ENCODE data around the gene BAIAP2L1.
A peak's percentile ranks its signal among the peaks of the same experiment; 100 is the strongest.

BAIAP2L1 gene

DNA sequence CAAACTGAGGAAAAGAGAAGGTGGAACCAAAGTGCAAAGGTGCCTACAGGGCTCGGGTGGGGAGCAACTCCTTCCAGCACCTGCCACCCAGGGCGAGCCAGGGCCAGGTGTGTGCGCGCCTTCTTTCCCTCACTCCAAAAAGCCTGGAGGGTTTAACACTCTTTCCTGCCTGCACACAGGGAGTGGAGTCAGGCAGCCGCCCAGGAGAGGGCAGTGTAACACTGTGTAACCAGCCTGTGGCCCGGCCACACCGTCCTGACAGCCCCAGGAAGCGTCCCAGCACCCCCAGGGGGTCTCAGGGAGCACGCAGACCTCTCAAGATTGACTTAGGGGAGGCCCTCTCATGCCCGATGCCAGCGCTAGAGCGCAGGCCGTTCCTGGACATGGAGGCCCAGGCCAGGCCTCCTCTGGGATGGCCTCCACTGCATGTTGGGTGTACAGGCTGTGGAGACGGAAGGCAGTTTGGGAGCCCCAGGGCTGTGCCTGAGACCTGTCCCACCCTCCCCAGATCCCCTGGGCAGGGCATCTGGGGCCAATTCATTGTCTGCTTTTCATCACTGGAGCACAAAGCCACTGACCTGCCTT is 106.0 kb downstream of the BAIAP2L1 start:
- DNase-seq (ENCODE audit: low read depth), result no peak

DNA sequence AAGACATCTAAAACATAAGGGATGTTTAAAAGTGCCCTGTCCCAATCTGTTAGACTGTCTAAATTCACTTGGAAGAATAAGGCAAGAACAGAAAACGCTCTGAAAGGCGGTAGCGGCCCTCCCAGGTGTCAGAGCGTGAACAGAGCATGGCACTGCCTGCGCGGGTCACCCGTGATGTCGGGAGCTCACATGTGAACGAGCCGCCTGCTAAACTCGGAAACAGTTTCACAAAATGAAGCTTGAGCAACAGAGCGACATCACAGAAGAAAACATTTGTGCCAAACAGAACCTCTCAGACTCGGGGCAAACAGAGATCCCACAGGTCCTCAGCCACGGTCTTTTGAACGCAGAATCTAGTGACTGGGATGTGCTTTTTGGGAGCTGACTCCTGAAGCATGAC is 106.6 kb downstream of the BAIAP2L1 start:
- no peak for DNase-seq (ENCODE audit: low read depth)

DNA sequence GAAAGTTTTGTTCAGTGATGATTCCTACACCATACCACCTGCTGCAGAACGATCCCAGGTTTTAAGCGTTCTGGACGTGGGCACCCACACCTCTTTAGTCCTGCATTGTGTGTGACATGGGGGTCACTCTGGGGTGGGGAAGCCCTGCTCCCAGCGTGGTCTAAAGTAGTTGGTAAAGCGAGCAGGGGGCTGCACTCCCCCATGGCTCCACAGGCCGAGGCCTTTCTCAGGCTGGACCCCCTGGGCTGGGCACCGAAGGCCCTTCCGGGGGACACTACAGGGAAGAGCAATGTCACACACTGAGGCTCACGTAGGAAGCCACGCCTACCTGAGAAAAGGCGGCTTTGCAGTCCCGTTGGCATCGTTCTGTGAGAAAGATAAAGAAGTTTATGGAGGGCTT is 107.1 kb downstream of the BAIAP2L1 start:
- DNase-seq (ENCODE audit: low read depth), result no peak

DNA sequence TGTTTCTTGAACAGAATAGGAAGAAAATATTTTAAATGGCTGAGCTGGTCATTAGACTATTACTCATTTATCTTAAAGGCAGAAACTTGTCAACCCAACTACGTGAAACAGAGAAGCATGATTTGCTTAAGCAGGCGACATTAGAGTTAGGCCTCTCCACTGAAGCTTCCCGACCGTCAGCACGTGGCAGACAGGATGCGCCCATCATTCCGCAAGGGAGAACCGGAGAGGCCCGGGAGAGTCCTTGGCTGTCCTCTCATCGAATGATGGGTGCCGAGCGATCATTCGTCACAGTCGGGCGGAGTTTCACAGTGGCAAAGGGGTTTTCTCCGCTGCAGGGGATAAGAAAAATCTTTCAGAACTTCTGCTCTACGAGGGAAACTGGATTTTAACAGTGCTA is 107.6 kb downstream of the BAIAP2L1 start:
- no peak for DNase-seq (ENCODE audit: low read depth)

DNA sequence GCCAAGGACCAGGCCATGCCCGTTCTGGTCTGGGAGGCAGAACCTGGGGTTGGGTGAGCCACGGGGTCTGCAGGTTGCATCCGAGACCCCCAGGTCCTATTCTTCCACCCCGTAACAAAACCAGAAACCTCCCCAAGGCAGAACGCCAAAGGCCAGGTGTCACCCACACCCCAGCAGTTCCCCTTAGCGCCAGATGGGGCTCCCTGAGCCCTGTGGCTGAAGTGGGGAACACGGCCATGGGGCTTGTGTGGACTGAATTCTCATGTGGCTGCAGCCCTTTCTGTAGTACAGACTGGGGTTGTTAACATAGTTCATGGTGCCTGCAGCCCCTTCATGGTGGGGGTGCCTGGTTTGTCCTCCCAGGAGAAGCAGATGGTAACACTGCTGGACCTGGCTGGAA is 109.2 kb downstream of the BAIAP2L1 start:
- DNase-seq (ENCODE audit: low read depth), result no peak

DNA sequence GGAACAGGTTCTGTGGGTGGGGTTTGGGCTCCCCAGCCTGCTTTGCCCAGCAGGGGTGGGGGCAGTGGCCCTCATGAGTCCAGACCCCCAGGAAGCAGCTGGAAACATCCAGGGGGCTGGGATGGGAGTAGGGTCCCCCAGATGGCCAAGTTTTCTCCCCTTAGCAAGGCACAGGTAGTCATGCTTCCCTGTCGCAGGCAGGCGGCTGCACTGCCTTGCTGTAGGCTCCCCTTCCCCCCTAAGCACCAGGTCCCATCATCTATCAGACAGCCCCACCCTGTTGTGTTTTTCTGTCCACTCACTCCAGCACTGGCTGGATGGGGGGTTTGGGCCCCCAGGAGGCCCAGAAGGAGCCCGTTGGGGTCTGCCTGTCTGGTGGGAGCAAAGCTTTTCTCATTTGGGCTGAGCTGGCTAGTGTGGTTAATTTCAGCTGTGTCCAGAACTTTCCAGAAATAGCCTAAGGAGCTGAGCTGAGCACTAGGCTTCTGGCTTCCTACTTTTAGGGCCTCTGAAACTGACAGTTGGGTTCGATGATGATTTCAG is 111.5 kb downstream of the BAIAP2L1 start:
- DNase-seq (ENCODE audit: low read depth), result no peak

DNA sequence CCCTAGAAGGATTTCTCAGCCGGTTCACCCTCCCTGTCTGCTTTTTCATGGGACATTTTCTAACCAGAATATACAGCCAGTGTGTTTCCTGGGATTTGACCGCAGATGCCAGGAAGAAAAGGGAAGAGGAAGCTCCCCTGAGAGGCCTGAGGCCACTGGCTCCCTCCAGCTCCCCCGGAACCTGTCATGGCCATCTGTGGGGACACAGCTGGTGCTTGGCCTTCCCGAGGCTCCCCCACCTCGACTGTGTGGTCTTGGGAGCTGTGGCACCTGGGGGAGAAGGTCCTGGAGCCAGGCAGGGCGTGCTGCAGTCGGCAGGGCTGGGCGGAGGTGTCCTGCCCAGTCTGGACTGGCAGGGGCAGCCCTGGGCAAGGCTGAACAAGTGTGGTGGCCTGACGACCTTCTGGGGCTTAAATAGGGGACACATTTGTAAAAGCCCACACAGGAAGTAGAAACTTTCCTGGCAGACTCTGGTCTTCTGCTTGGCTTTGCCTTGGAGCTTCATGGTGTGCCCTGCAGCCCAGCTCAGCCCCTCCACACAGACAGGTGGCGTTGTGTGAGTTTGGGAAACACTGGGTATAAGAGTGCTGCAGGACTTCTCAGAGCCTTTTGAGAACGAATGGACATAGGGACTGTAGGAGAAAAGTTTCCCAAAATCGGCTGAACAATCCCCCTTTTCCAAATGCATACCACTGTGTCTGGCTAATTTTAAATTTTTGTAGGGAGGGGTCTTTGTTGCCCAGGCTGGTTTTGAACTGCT is 112.6 kb downstream of the BAIAP2L1 start:
- no peak for DNase-seq (ENCODE audit: low read depth)

DNA sequence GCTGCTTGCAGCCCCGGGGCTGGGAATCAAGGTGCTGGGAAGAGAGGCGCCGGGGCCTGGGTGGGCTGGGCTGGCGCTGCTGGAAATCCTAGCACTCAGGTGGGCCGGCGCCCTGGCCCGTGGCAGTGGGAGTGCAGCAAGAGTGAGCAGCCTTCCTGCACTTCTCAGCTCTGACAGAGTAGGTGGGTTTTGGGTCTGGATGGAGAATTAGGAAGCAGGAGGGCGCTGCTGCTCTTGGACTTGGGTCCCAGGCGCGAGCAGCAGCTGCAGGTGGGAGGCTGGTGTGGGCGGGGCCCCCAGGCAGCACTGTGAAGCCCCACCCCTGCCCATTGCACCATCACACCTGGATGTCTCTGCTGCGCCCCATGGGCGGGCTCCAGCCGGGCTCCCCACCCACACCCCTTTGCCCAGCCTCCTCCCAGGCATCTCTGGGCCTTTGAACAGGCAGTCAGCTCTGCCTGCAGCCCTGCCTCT is 113.4 kb downstream of the BAIAP2L1 start:
- DNase-seq (ENCODE audit: low read depth), result no peak

DNA sequence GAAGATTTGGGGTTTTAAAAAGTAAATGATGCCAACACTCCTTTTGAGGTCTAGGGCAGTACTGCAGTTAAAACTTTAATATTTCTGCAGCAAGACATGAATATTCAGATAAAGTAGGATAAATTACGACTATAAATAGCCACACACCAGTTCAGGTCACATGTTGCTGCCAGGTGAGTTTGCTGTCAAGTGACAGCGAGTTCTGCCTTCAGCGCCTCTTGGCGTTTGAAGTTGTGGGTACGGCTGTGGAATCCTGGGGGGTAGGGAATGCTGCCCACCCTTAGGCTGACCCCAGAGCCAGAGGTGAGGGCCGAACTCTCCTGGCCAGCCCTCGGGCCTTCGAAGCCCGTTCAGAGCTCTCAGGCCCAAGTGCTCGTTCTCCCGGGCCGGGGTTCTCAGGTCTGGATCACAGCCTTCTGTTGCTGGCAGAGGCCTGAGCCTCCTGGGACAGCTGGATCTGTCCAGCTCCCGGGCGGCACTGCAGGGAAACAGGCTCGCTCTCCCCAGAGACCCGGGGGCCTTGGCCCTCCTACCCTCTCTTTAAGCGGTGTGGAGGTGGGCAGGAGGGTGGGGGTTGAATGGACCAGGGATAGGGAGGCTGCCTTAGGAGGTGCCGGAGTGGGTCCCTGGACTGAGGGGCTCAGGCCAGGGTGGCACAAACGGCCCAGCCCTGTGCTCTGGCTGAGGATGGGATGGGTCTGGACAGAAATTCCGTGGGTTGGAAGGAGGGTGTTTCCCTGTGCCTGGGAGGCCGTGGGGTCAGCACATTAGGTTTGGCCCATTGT is 114.0 kb downstream of the BAIAP2L1 start:
- no peak for DNase-seq (ENCODE audit: low read depth)

DNA sequence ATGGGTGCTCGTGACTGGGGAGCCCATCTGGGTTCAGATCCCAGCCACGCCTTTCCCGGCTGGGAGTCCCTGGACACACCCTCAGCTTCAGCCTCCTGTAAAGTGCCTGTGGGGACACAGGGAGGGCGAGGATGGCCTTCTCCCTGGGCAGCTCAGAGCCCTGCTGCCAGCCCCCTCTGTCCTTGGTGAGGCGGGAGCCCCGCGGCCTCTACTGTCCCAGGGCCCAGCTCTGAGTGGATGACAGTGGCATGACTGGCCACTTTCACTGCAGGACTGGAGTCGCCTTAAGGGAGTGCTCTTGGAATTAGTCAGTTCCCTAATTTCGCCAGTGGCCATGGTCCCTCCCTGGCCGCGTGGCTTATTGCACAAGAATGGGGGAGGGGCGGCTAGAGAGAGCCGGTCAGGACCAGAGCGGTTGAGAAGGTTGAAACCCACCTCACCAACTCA is 114.8 kb downstream of the BAIAP2L1 start:
- DNase-seq (ENCODE audit: low read depth), result no peak

DNA sequence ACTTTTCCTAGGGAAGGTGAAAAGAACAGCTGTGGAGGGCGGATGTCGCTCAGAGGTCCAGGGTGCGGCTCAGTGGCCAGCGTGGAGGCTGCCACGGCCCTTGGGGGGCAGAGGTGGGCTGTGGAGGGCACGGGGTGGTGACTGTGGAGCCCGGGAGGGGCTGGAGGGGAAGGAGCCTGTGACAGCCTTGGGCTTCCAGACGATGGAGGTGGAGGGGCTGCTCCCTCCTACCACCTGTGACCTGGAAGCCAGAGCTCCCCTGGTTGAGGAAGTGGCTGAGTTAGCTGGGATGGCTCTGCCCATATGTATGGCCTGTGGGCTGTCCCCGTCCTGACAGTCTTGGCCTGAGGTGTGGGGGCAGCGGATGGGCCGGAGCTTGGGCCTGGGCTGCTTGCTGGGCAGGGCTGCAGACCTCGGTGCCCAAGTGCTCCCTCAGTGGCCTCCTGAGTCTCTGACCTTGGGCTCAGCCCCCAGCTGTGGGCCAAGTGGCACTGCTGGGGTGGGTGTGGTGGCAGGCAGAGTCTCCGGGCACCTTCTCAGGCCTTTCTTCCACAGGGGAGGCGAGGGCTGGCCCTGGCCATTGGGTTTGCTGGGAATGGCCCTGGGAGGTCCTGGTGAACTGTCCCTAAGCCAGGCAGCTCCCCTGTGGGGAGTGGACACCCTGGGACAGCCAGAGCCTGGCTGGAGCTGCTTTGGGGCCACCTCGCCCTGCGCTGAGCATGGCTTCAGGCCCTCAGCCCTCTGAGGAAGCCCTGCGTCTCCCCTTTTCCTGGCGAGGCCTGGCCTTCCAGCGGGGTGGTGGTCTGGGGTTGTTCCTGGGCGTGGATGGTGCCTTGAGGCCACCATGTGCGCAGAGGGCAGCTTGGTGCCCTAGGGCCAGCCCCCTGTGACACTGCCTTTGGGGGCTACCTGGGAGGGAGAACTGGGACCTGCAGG is 115.5 kb downstream of the BAIAP2L1 start:
- DNase-seq (ENCODE audit: low read depth), result no peak

DNA sequence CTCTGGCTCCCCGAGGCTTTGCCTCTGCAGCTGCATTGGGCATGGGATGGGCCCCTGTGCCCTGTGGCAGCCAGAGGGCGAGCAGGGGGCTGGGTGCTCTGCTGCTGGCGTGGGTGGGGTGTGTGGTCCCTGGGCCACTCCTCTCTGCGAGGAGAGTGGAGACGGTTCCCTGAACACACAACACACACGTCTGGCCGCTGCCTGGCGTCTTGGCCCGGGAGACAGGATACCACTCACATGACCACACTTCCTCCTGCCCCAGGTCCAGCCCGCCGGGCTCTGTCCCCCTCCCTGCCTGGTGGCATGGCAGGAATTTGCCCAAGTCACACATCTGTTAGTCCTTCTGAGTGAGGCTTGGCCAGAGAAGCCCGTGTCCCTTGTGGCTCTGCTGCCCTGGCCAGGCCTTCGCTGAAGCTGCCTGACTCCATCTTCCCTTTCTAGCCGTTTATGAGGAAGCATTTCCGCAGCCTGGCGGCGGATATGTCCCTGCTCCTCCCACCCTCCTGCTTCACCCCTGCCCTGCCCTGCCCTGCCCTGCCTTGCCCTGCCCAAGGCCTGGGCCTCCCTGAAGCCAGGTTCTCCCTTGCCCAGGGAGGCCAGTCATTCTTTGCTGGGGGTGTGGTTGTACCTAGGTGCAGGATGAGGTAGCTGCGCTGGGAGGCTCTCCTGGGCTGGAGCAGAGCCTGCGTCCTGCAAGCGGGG is 116.4 kb downstream of the BAIAP2L1 start:
- DNase-seq (ENCODE audit: low read depth), result no peak

DNA sequence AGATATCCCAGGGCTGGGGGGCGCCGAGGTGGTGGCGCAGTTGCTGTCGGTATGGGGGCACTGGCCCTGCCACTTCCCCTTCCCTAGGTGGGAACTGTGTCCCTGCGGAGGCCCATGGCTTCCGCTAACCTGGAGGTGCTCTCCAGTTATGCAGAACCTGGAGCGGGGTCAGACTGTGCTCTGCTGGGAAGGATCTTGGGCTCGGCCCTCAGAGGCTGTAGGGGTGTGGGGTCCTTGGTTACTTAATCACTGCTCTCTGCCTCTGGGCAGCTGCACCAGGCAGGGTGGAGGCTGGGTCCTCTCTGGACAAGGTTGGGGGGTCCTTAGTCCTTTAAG is 117.0 kb downstream of the BAIAP2L1 start:
- no peak for DNase-seq (ENCODE audit: low read depth)

DNA sequence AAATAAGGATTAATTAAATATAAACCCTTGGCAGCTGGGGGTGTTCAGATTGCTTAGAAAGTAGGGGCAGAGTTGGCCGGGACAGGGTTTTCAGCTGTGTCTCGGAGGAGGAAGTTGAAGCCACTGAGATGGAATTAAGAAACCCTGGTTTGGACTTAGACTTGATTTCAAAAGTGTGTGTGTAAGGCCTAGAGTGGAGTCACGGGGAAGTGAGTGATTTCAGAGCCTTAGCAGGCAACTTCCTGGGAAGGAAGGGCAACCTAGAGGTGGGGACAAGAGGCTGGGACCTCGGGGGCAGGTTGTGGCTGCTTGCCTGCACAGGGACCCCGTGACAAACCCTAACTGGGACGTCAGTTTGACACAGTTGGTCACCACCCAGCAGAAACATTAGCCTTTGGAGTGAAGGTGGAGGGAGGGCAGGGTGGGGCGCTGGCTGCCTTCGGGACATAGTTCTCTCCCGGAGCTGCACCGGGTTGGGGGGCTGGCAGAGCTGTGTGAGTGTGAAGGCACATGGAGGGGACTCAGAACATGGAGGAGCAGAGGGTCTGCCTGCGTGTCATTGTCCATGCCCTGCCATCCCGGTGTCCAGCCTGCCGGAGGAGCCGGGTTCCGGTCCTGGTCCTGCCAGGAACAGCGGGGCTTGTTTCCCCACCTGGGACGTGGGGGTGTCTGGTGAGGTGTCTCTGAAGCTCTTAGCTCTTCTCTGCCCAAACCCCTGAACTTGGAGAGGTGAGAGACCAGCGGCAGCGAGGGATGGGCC is 117.6 kb downstream of the BAIAP2L1 start:
- DNase-seq (ENCODE audit: low read depth), result no peak

DNA sequence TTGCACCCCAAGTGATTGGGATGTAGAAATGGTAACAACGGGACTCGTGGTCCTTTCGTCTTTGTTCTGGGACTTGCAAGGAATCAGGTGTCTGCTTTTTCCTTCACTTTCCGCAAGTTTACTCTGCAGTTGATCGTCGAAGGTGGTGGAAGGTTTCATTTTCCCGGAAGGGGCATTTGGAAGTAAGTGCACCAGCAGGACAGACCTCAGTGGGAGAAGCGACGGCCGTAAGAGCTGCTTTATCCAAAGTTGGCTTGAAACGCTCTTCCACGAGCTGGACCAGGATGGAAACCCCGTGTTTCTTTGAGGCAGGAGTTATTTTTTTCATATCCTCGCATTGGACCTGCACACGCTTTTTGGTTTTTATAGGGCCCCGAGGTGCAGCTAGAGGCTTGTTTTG is 118.2 kb downstream of the BAIAP2L1 start:
- no peak for DNase-seq (ENCODE audit: low read depth)

DNA sequence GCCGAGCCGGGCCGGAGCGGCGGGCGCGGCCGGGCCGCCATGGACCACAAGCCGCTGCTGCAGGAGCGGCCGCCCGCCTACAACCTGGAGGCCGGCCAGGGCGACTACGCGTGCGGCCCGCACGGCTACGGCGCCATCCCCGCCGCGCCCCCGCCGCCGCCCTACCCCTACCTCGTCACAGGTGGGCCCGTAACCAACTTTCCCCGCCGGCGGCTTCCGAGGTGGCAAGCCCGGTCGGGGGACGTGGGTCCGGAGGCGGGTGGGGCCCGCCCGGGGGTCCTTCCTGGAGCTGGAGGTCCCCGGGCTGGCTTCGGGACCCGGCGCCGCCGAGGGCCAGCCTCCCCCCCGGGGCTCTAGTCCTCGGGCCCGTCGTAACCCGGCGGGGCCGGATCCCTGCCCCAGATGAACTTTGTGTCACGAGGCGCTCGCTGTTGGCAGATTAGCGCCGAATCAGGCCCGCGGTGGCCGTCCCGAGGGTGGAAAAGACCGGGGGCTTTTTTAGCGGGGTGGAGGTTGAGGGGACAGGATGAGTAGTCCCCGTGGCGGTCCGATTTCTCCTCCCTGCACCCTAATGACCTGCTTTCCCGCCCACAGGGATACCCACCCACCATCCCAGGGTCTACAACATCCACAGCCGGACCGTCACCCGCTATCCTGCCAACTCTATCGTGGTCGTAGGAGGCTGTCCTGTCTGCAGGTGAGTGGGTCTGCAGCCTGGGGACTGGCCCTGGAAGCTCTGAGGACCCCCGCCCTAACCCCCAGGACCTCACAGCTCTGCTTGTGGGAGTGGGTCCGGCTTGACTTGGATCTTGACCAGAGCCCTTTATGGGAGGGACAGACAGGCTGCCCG is 118.9 kb downstream of the BAIAP2L1 start:
- DNase-seq (ENCODE audit: low read depth), result no peak

DNA sequence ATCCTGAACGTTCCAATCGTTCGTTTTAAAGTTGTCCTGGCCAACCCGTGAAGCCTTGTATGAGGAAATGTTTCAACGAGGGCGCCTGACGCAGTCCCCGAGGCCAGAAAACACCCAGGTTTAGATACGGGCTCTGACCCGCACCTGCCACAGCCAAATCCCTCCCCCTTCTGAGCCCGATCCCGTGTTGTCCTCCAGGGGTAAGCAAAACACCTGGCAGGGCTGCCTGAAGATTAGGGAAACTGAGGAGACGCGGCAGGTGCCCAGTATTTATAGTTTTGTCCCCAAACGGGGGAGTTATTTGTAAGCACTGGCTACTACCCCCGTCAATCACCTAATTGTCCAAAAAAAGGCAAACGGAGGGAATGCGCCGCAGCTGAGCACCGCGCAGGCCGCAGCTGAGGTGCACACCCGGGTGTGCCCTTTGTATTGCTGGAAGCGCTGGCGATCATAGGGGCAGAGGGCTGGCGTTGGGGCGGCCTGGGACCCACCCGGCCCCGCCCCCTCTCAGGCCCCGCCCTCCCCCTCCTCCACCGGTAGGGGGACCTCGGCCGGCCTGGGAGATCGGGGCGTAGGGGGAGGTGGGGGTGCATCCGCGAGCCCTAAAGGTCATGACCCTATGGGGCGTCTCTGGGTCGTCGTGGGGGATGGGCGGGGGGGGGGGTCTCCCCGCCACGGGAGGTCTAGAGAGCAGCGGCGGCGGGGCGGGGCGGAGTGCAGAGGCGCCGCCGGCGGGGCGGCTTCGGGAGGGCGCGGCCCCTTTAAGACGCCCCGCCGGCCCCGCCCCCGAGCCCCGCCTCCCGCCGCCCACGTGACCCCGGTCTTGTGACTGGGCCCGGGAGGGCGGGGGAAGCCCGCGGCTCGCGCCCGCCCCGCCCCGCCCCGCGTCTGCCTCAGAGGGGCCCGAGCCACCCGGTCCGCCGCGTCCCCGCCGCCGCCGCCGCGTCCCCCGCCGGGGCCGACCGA is 119.8 kb downstream of the BAIAP2L1 start, which contains the start of gene BRI3:
Gene BRI3 (plus strand): TSS at position 896 of the 966 bp plus-strand sequence. CDS start 110 bp downstream, outside the sequence.
- DNase-seq (ENCODE audit: low read depth), result peak; percentile 57

DNA sequence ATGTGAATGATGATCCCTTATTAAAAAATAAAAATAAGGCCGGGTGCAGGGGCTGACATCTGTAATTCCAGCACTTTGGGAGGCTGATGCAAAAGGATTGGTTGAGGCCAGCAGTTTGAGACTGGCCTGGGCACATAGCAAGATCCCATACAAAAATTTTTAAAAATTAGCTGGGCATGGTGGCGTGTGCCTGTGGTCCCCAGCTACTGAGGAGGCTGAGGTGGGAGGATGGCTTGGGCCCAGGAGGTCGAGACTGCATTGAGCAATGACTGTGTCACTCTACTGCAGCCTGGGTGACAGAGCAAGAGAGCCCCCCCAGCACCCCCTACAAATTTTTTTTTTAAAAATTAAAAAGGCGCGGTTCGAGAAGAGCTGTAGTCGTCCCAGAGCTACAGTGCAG is 120.6 kb downstream of the BAIAP2L1 start:
- no peak for DNase-seq (ENCODE audit: low read depth)
